Osteocyte (in vitro differentiated cells): Measurements from ENCODE around the gene C2orf76. TPM values are rescaled to one million over a fixed set of nuclear protein-coding genes. Genes with fewer than 3 reads are reported as not detected.

Source experiments
- DNase-seq: peaks from one replicate; pipeline ENCODE4 v3.0.0; 2021; ENCODE audit warnings: mixed read lengths; ENCODE audit not compliant: unreplicated experiment; ENCODE audit errors: extremely low spot score
- H3K27ac Mint-ChIP-seq: one replicate; pipeline ENCODE4 v1.8.0; 2021; ENCODE audit warnings: mild to moderate bottlenecking, mixed read lengths; ENCODE audit not compliant: unreplicated experiment
- H3K27me3 Mint-ChIP-seq: one replicate; pipeline ENCODE4 v1.8.0; 2021; ENCODE audit warnings: mixed read lengths; ENCODE audit not compliant: unreplicated experiment
- H3K36me3 Mint-ChIP-seq: one replicate; pipeline ENCODE4 v1.8.0; 2021; ENCODE audit warnings: mixed read lengths; ENCODE audit not compliant: unreplicated experiment
- H3K4me1 Mint-ChIP-seq: one replicate; pipeline ENCODE4 v1.8.0; 2021; ENCODE audit warnings: mixed read lengths; ENCODE audit not compliant: unreplicated experiment
- H3K4me3 Mint-ChIP-seq: one replicate; pipeline ENCODE4 v1.8.0; 2021; ENCODE audit warnings: mild to moderate bottlenecking, moderate library complexity, mixed read lengths; ENCODE audit not compliant: unreplicated experiment
- H3K9me3 Mint-ChIP-seq: one replicate; pipeline ENCODE4 v1.8.0; 2021; ENCODE audit warnings: mixed read lengths; ENCODE audit not compliant: unreplicated experiment
- CTCF ChIP-seq: fragments of 200-600 bp; sonication (generic); IDR thresholded peaks from 2 replicates; pipeline ENCODE4 v1.5.0; 2021; ENCODE audit warnings: antibody characterized with exemption, mild to moderate bottlenecking, moderate library complexity
- total RNA-seq: library from RNA; stranded (reverse); gene quantifications from 2 replicates; pipeline ENCODE4 v1.2.1, GENCODE V29; 2021

Gene C2orf76
- total RNA-seq, 1 donor from 2014 or later: 11.1 TPM

GRCh38 chr2:119276864-119277263 lies 89.8 kb downstream of the C2orf76 start:
- peaks cover 10% of the 10 kb centered on the region for H3K4me1 Mint-ChIP-seq
- TF ChIP-seq CTCF: no peak
- DNase-seq: no peak
- H3K27ac Mint-ChIP-seq: no peak overlapping the region
- H3K4me3 Mint-ChIP-seq: no peak overlapping the region
- H3K27me3 Mint-ChIP-seq: peaks cover 3% of the 10 kb centered on the region
- no peaks in the 10 kb centered on the region for H3K9me3 Mint-ChIP-seq
- no peaks in the 10 kb centered on the region for H3K36me3 Mint-ChIP-seq

GRCh38 chr2:119267604-119268003 lies 99.0 kb downstream of the C2orf76 start:
- Mint-ChIP-seq H3K27me3 (no peaks in the 10 kb centered on the region), H3K36me3 (no peaks in the 10 kb centered on the region), H3K9me3 (peaks cover 4% of the 10 kb centered on the region), H3K4me3 (no peak overlapping the region), H3K4me1 (no peaks in the 10 kb centered on the region), H3K27ac (no peak overlapping the region)
- DNase-seq: no peak
- no peak for TF ChIP-seq CTCF

- H3K4me3 Mint-ChIP-seq: no peak overlapping the region
- H3K36me3 Mint-ChIP-seq: no peaks in the 10 kb centered on the region
- no peak for TF ChIP-seq CTCF
- peaks cover 4% of the 10 kb centered on the region for H3K4me1 Mint-ChIP-seq
- H3K27me3 Mint-ChIP-seq: no peaks in the 10 kb centered on the region
- no peak overlapping the region for H3K27ac Mint-ChIP-seq
- H3K9me3 Mint-ChIP-seq: peaks cover 4% of the 10 kb centered on the region
- DNase-seq: peak; percentile 57
These were observed 100.5 kb downstream of the C2orf76 start for GRCh38 chr2:119266091-119266589.

GRCh38 chr2:119265693-119266066 lies 101.0 kb downstream of the C2orf76 start:
- H3K4me3 Mint-ChIP-seq: no peak overlapping the region
- H3K4me1 Mint-ChIP-seq: peaks cover 7% of the 10 kb centered on the region
- no peak for TF ChIP-seq CTCF
- peak; percentile 42 for DNase-seq
- H3K27me3 Mint-ChIP-seq: no peaks in the 10 kb centered on the region
- no peaks in the 10 kb centered on the region for H3K36me3 Mint-ChIP-seq
- H3K27ac Mint-ChIP-seq: no peak overlapping the region
- H3K9me3 Mint-ChIP-seq: peaks cover 2% of the 10 kb centered on the region

- H3K4me1 Mint-ChIP-seq: peaks cover 11% of the 10 kb centered on the region
- no peaks in the 10 kb centered on the region for H3K9me3 Mint-ChIP-seq
- H3K27me3 Mint-ChIP-seq: no peaks in the 10 kb centered on the region
- no peaks in the 10 kb centered on the region for H3K36me3 Mint-ChIP-seq
- no peak overlapping the region for H3K4me3 Mint-ChIP-seq
- DNase-seq: peak; percentile 80
- peak; percentile 89 for TF ChIP-seq CTCF
- no peak overlapping the region for H3K27ac Mint-ChIP-seq
These were observed 101.6 kb downstream of the C2orf76 start for GRCh38 chr2:119264781-119265692.
